Endothelial cell of umbilical vein (primary cell): Measurements from ENCODE around the gene DNAJC12. TPM values are rescaled to one million over a fixed set of nuclear protein-coding genes. Genes with fewer than 3 reads are reported as not detected.
"Not testable (repeated sequence)": the region's sequence is repeated elsewhere in the genome, so short reads cannot be mapped to it uniquely, and the experiment has no call there.

Experiments used
- BruUV-seq: library from RNA; stranded (reverse); fragments of 400-500 nt; replicated peaks from 2 replicates; lab custom pipeline; 2021; lab: Mats Ljungman, UMichigan
- CTCF ChIA-PET: fragments of 300-600, 350-600 bp; sonication (Branson Sonifier 250); formaldehyde crosslinking; loops from one replicate; lab custom pipeline; 2021; ENCODE audit warnings: antibody characterized with exemption, inconsistent platforms; lab: Charles Lee
- POLR2A ChIA-PET: fragments of 300-600, 350-600 bp; sonication (Branson Sonifier 250); formaldehyde crosslinking; loops from one replicate; lab custom pipeline; 2021; ENCODE audit warnings: antibody characterized with exemption, inconsistent platforms; lab: Charles Lee
- DNase-seq: peaks from one replicate; pipeline ENCODE4 v3.0.0-alpha.2; 2011; ENCODE audit warnings: low read depth, low spot score
- FAIRE-seq: peaks from 2 replicates; lab custom pipeline; 2011; peaks lifted over from hg19 to GRCh38; lab: Jason Lieb, UNC
- H2AFZ ChIP-seq: 2 replicates; pipeline ENCODE4 v1.6.0; 2012; ENCODE audit warnings: low read depth, low read length, control low read depth, inconsistent platforms
- H3K27ac ChIP-seq: 2 replicates; pipeline ENCODE4 v1.5.1; 2011; ENCODE audit warnings: low read depth, mild to moderate bottlenecking, control low read depth, low read length, moderate library complexity; ENCODE audit not compliant: insufficient read depth
- H3K27me3 ChIP-seq, 2 experiments: 2 replicates each; pipeline versions ENCODE4 v1.6.0 to v1.6.1; 2011; ENCODE audit warnings: low read length in 2 of 2, mixed read lengths in 1 of 2; ENCODE audit not compliant: control insufficient read depth in 2 of 2, insufficient read depth in 2 of 2
- H3K36me3 ChIP-seq, 2 experiments: 2 replicates in 1 of 2; 3 replicates in 1 of 2; pipeline ENCODE4 v1.5.1; 2011; ENCODE audit warnings: low read length in 2 of 2, mild to moderate bottlenecking in 1 of 2, moderate library complexity in 1 of 2; ENCODE audit not compliant: control insufficient read depth in 2 of 2, insufficient read depth in 2 of 2; ENCODE audit errors: extremely low read depth in 1 of 2
- H3K4me1 ChIP-seq: 3 replicates; pipeline ENCODE4 v1.5.1; 2011; ENCODE audit warnings: mild to moderate bottlenecking, low read length; ENCODE audit not compliant: control insufficient read depth, insufficient read depth; ENCODE audit errors: extremely low read depth
- H3K4me2 ChIP-seq: 2 replicates; pipeline ENCODE4 v1.6.1; 2011; ENCODE audit warnings: low read length, control low read depth, mixed read lengths; ENCODE audit not compliant: insufficient read depth
- H3K4me3 ChIP-seq, 3 experiments: fragments of 200-600 bp in 1 of 3; sonication (generic), shearing (Covaris generic) in 1 of 3; replicated peaks in 1 of 3; 2 replicates each; pipeline ENCODE4 v1.5.1; 2011 to 2016; ENCODE audit warnings: control low read depth in 3 of 3, low read length in 3 of 3, mild to moderate bottlenecking in 2 of 3, inconsistent platforms in 1 of 3, low read depth in 1 of 3, moderate library complexity in 1 of 3; ENCODE audit not compliant: insufficient read depth in 1 of 3
- H3K79me2 ChIP-seq: 2 replicates; pipeline ENCODE4 v1.6.0; 2012; ENCODE audit warnings: low read length, inconsistent platforms; ENCODE audit not compliant: control insufficient read depth, insufficient read depth
- H3K9ac ChIP-seq: replicated peaks from 2 replicates; pipeline ENCODE3; 2011; ENCODE audit warnings: low read length, control low read depth; ENCODE audit not compliant: insufficient read depth; ENCODE audit errors: extremely low read depth
- H3K9me1 ChIP-seq: replicated peaks from 3 replicates; pipeline ENCODE4 v1.6.0; 2011; ENCODE audit warnings: mild to moderate bottlenecking, low read length; ENCODE audit not compliant: control insufficient read depth, insufficient read depth; ENCODE audit errors: extremely low read depth
- H3K9me3 ChIP-seq: replicated peaks from 2 replicates; pipeline ENCODE4 v1.5.1; 2012; ENCODE audit warnings: low read length, inconsistent platforms; ENCODE audit not compliant: control insufficient read depth, insufficient read depth
- H4K20me1 ChIP-seq: replicated peaks from 2 replicates; pipeline ENCODE3; 2011; ENCODE audit warnings: mild to moderate bottlenecking, low read length; ENCODE audit not compliant: control insufficient read depth, insufficient read depth; ENCODE audit errors: extremely low read depth
- JUN ChIP-seq: IDR thresholded peaks from 2 replicates; pipeline ENCODE4 v1.6.1; 2011; ENCODE audit warnings: borderline replicate concordance, low read depth; ENCODE audit not compliant: insufficient read length, insufficient read depth
- POLR2A ChIP-seq: IDR thresholded peaks from 2 replicates; pipeline ENCODE4 v1.6.1; 2012; ENCODE audit warnings: low read depth, mild to moderate bottlenecking, control low read depth, low read length
- dilution Hi-C: fragments of 300-500 bp; cut with MboI; formaldehyde crosslinking; loops from one replicate; pipeline ENCODE4 v1.15.0; 2019; ENCODE audit warnings: low sequenced_read_pairs; ENCODE audit not compliant: extremely low pct_ligation_motif_present
- intact Hi-C: fragments of 100-400 bp; cut with micrococcal nuclease; formaldehyde crosslinking; loops from one replicate; pipeline ENCODE4 v1.10.0; 2022
- polyA plus RNA-seq, 4 experiments: library from polyadenylated mRNA; depleted of rRNA in 3 of 4; stranded (reverse) in 3 of 4; unstranded in 1 of 4; fragments of >200 nt; gene quantifications; 2 replicates each; pipeline versions ENCODE4 v1.2.1 to v1.2.3, GENCODE V29; 2011 to 2012; ENCODE audit warnings: missing spikeins in 1 of 4
- total RNA-seq: library from RNA; stranded (reverse); gene quantifications from 2 replicates; pipeline ENCODE4 v1.2.3, GENCODE V29; 2021
- TF ChIP-seq, protein P1 (sequence below), 2 donors: IDR thresholded peaks; 1 replicate in 1 of 2; 2 replicates in 1 of 2; pipeline ENCODE4 v1.5.1; 2011; ENCODE audit warnings: low read length in 2 of 2, mild to moderate bottlenecking in 2 of 2, moderate library complexity in 2 of 2, control low read depth in 1 of 2, inconsistent platforms in 1 of 2, low read depth in 1 of 2; ENCODE audit not compliant: insufficient read depth in 1 of 2; ENCODE audit errors: extremely low read depth in 1 of 2

Gene DNAJC12
- total and polyA plus RNA-seq, 2 donors (not counting 3 experiments of a cell fraction or from before 2014, with no cell fraction given) = 0.54 to 1.0 TPM

DNA sequence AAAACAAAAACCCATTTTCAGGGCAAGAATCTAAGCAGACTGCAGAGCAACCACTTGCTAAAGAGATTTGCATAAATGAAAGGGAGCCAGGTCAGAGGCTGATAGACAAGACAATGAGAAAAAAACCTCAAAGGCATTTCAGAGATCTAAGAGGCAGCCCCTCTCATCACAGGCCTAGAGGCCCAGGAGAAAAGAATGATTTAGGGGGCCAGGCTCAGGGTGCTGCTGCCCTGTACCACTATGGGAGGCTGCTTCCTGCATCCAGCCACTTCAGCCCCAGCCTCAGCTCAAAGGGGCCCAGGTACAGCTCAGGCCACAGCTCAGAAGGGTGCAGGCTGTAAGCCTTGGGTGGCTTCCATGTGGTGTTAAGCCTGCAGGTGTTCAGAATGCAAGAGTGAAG lies 3.7 kb upstream of the DNAJC12 start:
- Histone ChIP-seq H3K79me2 (no peaks in the 10 kb centered on the region), H3K4me1 (no peaks in the 10 kb centered on the region), H3K9me3 (no peaks in the 10 kb centered on the region), H3K4me2 (no peak overlapping the region), H3K9me1 (no peaks in the 10 kb centered on the region), H2AFZ (no peak overlapping the region), H3K4me3 (no peak overlapping the region), H3K27me3 (no peaks in the 10 kb centered on the region), H4K20me1 (no peaks in the 10 kb centered on the region), H3K9ac (no peak overlapping the region), H3K36me3 (no peaks in the 10 kb centered on the region), H3K27ac (no peak overlapping the region)
- CTCF ChIA-PET = no interaction called here
- FAIRE-seq = no peak
- POLR2A ChIA-PET = no interaction called here
- intact Hi-C loops (no loop called here), dilution Hi-C loops (no loop called here)
- no TSS peak for BruUV-seq
- TF ChIP-seq JUN (no peak), POLR2A (no peak)
- TF ChIP-seq, protein P1, sequence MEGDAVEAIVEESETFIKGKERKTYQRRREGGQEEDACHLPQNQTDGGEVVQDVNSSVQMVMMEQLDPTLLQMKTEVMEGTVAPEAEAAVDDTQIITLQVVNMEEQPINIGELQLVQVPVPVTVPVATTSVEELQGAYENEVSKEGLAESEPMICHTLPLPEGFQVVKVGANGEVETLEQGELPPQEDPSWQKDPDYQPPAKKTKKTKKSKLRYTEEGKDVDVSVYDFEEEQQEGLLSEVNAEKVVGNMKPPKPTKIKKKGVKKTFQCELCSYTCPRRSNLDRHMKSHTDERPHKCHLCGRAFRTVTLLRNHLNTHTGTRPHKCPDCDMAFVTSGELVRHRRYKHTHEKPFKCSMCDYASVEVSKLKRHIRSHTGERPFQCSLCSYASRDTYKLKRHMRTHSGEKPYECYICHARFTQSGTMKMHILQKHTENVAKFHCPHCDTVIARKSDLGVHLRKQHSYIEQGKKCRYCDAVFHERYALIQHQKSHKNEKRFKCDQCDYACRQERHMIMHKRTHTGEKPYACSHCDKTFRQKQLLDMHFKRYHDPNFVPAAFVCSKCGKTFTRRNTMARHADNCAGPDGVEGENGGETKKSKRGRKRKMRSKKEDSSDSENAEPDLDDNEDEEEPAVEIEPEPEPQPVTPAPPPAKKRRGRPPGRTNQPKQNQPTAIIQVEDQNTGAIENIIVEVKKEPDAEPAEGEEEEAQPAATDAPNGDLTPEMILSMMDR (IDR thresholded peaks at IDR 0.05; ENCODE audit: extremely low read depth in 1 of 2, insufficient read depth in 1 of 2, low read depth in 1 of 2, low read length in 2 of 2) = no peak
- DNase-seq = no peak

DNA sequence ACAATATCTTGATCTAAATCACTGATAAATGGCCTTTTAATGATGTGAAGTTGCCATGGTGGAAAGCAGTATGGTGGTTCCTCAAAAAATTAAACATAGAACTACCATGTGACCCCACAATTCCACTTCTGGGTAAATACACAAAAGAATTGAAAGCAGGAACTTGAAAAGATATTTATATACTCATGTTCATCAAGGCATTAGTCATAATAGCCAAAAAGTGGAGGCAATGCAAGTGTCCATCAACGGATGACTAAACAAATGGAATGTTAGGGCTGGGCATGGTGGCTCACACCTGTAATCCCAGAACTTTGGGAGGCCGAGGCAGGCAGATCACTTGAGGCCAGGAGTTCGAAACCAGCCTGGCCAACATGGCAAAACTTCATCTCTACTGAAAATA lies 2.0 kb upstream of the DNAJC12 start:
- Histone ChIP-seq H3K4me1 (no peaks in the 10 kb centered on the region), H3K9ac (no peak overlapping the region), H3K79me2 (no peaks in the 10 kb centered on the region), H3K27ac (no peak overlapping the region), H3K4me2 (no peak overlapping the region), H3K4me3 (no peak overlapping the region), H4K20me1 (no peaks in the 10 kb centered on the region), H3K36me3 (no peaks in the 10 kb centered on the region), H3K9me3 (no peaks in the 10 kb centered on the region), H3K27me3 (no peaks in the 10 kb centered on the region), H2AFZ (no peak overlapping the region), H3K9me1 (no peaks in the 10 kb centered on the region)
- ChIA-PET CTCF (no interaction called here), POLR2A (no interaction called here)
- DNase-seq (no peak), FAIRE-seq (no peak)
- dilution Hi-C loops = no loop called here
- intact Hi-C loops = no loop called here
- no TSS peak for BruUV-seq
- TF ChIP-seq JUN = no peak

DNA sequence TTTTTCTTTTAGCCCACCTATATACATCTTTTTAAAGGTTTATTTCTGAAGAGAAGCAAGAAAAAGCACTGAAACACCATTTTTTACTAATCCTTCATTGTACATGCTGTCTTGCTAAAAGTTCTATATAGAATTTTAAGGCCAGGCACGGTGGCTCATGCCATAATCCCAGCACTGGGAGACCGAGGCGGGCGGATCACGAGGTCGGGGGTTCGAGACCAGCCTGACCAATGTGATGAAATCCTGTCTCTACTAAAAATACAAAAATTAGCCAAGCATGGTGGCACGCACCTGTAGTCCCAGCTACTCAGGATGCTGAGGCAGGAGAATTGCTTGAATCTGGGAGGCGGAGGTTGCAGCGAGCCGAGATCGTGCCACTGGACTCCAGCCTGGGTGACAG lies 1.5 kb upstream of the DNAJC12 start:
- H3K79me2 ChIP-seq, BruUV-seq, FAIRE-seq, dilution Hi-C loops, H3K9ac ChIP-seq, H2AFZ ChIP-seq, H3K4me2 ChIP-seq, H3K9me3 ChIP-seq, H3K36me3 ChIP-seq, H3K4me1 ChIP-seq, H4K20me1 ChIP-seq, POLR2A ChIA-PET, H3K9me1 ChIP-seq, intact Hi-C loops, H3K27me3 ChIP-seq, H3K4me3 ChIP-seq, H3K27ac ChIP-seq, CTCF ChIA-PET, DNase-seq: not testable (repeated sequence)
